Measurements from ENCODE around the gene HMHB1. TPM values are rescaled to one million over a fixed set of nuclear protein-coding genes. Genes with fewer than 3 reads are reported as not detected.

The HMHB1 gene
- total RNA-seq, 1 donor from 2014 or later = not detected

DNA sequence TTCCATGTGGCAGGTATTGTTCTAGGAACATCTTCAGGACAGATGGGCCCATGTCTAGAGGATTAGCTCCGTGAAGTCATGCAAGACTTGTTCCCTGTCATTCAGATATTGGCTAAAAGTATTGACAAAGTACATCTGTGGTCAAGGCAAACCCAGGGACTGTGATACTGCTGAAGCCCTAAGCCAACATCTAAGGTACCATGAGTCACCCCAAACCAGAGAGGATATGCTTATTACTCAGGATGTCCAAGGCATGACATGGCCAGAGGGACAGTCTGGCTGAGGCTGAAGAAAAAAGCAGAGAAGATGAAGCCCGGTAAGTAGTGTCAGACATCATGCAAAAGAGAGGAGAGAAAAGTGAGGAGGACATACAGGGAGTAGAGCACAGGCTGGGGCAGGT lies 31.0 kb downstream of the HMHB1 start:
- H3K36me3 Mint-ChIP-seq (ENCODE audit: low read depth, unreplicated experiment) = no peaks in the 10 kb centered on the region

DNA sequence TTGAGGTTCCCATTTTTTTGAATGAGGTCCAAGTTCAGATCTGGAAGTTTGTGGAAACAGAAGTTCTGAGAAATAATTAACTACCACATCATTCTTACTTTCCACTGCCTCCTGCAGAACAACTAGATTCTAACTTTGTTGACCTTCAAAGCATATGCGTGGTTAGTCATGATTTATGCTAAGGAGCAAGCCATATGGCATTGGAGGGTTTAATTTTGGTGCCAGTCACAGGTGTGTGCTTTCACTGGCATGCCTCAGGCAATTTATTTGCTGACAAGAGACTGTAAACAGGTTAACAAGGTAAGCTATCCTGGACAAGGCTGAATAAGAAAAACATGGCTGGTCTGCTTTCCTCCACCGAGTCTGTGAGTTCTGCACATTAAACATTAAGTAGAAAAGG lies 31.5 kb downstream of the HMHB1 start:
- Mint-ChIP-seq H3K27me3 (ENCODE audit: unreplicated experiment) (no peaks in the 10 kb centered on the region), H3K36me3 (ENCODE audit: low read depth, unreplicated experiment) (no peaks in the 10 kb centered on the region), H3K9me3 (ENCODE audit: unreplicated experiment) (no peaks in the 10 kb centered on the region), H3K4me3 (ENCODE audit: unreplicated experiment) (no peak overlapping the region), H3K4me1 (ENCODE audit: unreplicated experiment) (no peaks in the 10 kb centered on the region), H3K27ac (ENCODE audit: unreplicated experiment) (no peak overlapping the region)
- DNase-seq (ENCODE audit: low spot score) = no peak
- TF ChIP-seq CTCF (IDR thresholded peaks at IDR 0.05; ENCODE audit: unreplicated experiment) = no peak

More for the DNA sequence above, 31.0 kb downstream of the HMHB1 start:
- DNase-seq (ENCODE audit: low spot score) = no peak
- no peak for TF ChIP-seq CTCF (IDR thresholded peaks at IDR 0.05; ENCODE audit: unreplicated experiment)
- H3K4me3 Mint-ChIP-seq (ENCODE audit: unreplicated experiment) = no peak overlapping the region
- no peaks in the 10 kb centered on the region for H3K4me1 Mint-ChIP-seq (ENCODE audit: unreplicated experiment)
- H3K27ac Mint-ChIP-seq (ENCODE audit: unreplicated experiment) = no peak overlapping the region
- no peaks in the 10 kb centered on the region for H3K27me3 Mint-ChIP-seq (ENCODE audit: unreplicated experiment)
- H3K9me3 Mint-ChIP-seq (ENCODE audit: unreplicated experiment) = no peaks in the 10 kb centered on the region

- H3K4me3 Mint-ChIP-seq (ENCODE audit: unreplicated experiment) = no peak overlapping the region
- TF ChIP-seq CTCF (IDR thresholded peaks at IDR 0.05; ENCODE audit: unreplicated experiment) = no peak
- no peaks in the 10 kb centered on the region for H3K9me3 Mint-ChIP-seq (ENCODE audit: unreplicated experiment)
- H3K27me3 Mint-ChIP-seq (ENCODE audit: unreplicated experiment) = no peaks in the 10 kb centered on the region
- no peak for DNase-seq (ENCODE audit: low spot score)
- no peaks in the 10 kb centered on the region for H3K36me3 Mint-ChIP-seq (ENCODE audit: low read depth, unreplicated experiment)
- no peaks in the 10 kb centered on the region for H3K4me1 Mint-ChIP-seq (ENCODE audit: unreplicated experiment)
- H3K27ac Mint-ChIP-seq (ENCODE audit: unreplicated experiment) = no peak overlapping the region
Measured at GRCh38 chr5:143850050-143850683, 38.2 kb downstream of the HMHB1 start.

- Mint-ChIP-seq H3K27me3 (ENCODE audit: unreplicated experiment) (no peaks in the 10 kb centered on the region), H3K36me3 (ENCODE audit: low read depth, unreplicated experiment) (no peaks in the 10 kb centered on the region), H3K4me1 (ENCODE audit: unreplicated experiment) (no peaks in the 10 kb centered on the region), H3K4me3 (ENCODE audit: unreplicated experiment) (no peak overlapping the region), H3K9me3 (ENCODE audit: unreplicated experiment) (no peaks in the 10 kb centered on the region), H3K27ac (ENCODE audit: unreplicated experiment) (no peak overlapping the region)
- no peak for DNase-seq (ENCODE audit: low spot score)
- no peak for TF ChIP-seq CTCF (IDR thresholded peaks at IDR 0.05; ENCODE audit: unreplicated experiment)
Measured at GRCh38 chr5:143851383-143851782, 39.4 kb downstream of the HMHB1 start.

GRCh38 chr5:143860211-143860610 lies 48.2 kb downstream of the HMHB1 start:
- H3K27ac Mint-ChIP-seq (ENCODE audit: unreplicated experiment) = no peak overlapping the region
- TF ChIP-seq CTCF (IDR thresholded peaks at IDR 0.05; ENCODE audit: unreplicated experiment) = no peak
- H3K9me3 Mint-ChIP-seq (ENCODE audit: unreplicated experiment) = no peaks in the 10 kb centered on the region
- H3K4me1 Mint-ChIP-seq (ENCODE audit: unreplicated experiment) = no peaks in the 10 kb centered on the region
- no peaks in the 10 kb centered on the region for H3K36me3 Mint-ChIP-seq (ENCODE audit: low read depth, unreplicated experiment)
- no peaks in the 10 kb centered on the region for H3K27me3 Mint-ChIP-seq (ENCODE audit: unreplicated experiment)
- no peak overlapping the region for H3K4me3 Mint-ChIP-seq (ENCODE audit: unreplicated experiment)
- DNase-seq (ENCODE audit: low spot score) = no peak

Measured in endothelial cell (in vitro differentiated cells).